ENCODE results near the gene ATP5PD.

GRCh38 chr17:75005291-75005690 lies 41.5 kb downstream of the ATP5PD start:
- no peak for TF ChIP-seq GATA3 (IDR thresholded peaks at IDR 0.05; ENCODE audit: low read depth, low read length)
- no peak for TF ChIP-seq GATA2 (IDR thresholded peaks at IDR 0.05; ENCODE audit: low read depth, low read length)
